ENCODE results near the gene PAPOLG. TPM values are rescaled to one million over a fixed set of nuclear protein-coding genes. Genes with fewer than 3 reads are reported as not detected.
"Not testable (repeated sequence)": the region's sequence is repeated elsewhere in the genome, so short reads cannot be mapped to it uniquely, and the experiment has no call there.

Gene PAPOLG
- total RNA-seq, 6 experiments from 2014 or later, result 6.6 to 10.0 (median 8.6) TPM

DNA sequence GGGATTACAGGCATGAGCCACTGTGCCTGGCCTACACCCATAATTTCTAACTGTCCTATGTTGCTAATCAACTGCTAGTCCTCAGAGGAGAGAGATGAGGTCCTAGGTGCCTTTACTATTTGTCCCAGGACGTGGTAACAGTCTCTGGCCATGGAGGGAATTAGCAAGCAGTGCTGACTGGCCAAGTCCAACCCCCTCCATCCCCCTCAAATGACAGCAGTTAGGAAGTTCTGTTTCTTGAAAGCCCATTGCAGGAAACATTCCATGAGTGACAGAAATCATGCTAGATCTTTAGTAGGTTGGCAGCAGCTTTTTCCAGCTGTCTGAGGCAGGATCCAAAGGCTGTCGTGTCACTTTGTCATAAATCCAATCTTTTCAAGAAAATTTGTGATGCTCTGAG lies 69.6 kb downstream of the PAPOLG start:
- H3K9me3 Mint-ChIP-seq, result no peaks in the 10 kb centered on the region
- H3K4me3 Mint-ChIP-seq, result no peak overlapping the region
- TF ChIP-seq, protein P1, sequence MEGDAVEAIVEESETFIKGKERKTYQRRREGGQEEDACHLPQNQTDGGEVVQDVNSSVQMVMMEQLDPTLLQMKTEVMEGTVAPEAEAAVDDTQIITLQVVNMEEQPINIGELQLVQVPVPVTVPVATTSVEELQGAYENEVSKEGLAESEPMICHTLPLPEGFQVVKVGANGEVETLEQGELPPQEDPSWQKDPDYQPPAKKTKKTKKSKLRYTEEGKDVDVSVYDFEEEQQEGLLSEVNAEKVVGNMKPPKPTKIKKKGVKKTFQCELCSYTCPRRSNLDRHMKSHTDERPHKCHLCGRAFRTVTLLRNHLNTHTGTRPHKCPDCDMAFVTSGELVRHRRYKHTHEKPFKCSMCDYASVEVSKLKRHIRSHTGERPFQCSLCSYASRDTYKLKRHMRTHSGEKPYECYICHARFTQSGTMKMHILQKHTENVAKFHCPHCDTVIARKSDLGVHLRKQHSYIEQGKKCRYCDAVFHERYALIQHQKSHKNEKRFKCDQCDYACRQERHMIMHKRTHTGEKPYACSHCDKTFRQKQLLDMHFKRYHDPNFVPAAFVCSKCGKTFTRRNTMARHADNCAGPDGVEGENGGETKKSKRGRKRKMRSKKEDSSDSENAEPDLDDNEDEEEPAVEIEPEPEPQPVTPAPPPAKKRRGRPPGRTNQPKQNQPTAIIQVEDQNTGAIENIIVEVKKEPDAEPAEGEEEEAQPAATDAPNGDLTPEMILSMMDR (IDR thresholded peaks at IDR 0.05), result no peak
- H3K36me3 Mint-ChIP-seq (ENCODE audit: low read depth), result no peaks in the 10 kb centered on the region
- H3K4me1 Mint-ChIP-seq (ENCODE audit: low read depth), result no peaks in the 10 kb centered on the region
- H3K27me3 Mint-ChIP-seq (ENCODE audit: insufficient read depth), result peaks cover 26% of the 10 kb centered on the region
- no peak for DNase-seq
- no peak overlapping the region for H3K27ac Mint-ChIP-seq

DNA sequence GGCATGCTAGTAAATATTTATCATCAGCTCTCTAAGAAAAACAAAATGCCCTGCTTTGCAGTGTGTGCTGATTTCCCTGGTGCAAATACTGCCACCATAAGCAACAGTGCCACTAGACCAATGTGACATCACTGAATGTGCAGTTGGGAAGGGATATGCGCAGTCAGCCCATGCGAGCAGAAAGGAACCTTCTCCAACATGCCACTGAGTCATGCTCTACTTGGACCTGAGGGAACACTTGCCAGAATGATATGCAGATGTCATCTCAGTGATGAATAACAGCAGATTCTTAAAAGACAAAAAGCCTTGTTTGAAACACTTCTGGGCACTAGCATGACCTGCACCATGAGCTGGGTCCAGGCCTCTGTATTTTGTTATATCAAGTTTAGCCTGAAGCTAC lies 70.0 kb downstream of the PAPOLG start:
- no peak for DNase-seq
- no peaks in the 10 kb centered on the region for H3K9me3 Mint-ChIP-seq
- peaks cover 27% of the 10 kb centered on the region for H3K27me3 Mint-ChIP-seq (ENCODE audit: insufficient read depth)
- no peak overlapping the region for H3K4me3 Mint-ChIP-seq
- H3K4me1 Mint-ChIP-seq (ENCODE audit: low read depth), result no peaks in the 10 kb centered on the region
- no peak overlapping the region for H3K27ac Mint-ChIP-seq
- TF ChIP-seq, protein P1 (IDR thresholded peaks at IDR 0.05), result no peak
- no peaks in the 10 kb centered on the region for H3K36me3 Mint-ChIP-seq (ENCODE audit: low read depth)

- H3K4me1 Mint-ChIP-seq (ENCODE audit: low read depth); H3K9me3 Mint-ChIP-seq; H3K4me3 Mint-ChIP-seq; H3K27ac Mint-ChIP-seq; DNase-seq; H3K36me3 Mint-ChIP-seq (ENCODE audit: low read depth): not testable (repeated sequence)
- H3K27me3 Mint-ChIP-seq (ENCODE audit: insufficient read depth), result peaks cover 27% of the 10 kb centered on the region
These were observed 70.8 kb downstream of the PAPOLG start for GRCh38 chr2:60826860-60827259.

GRCh38 chr2:60827369-60827768 lies 71.3 kb downstream of the PAPOLG start:
- no peak overlapping the region for H3K27ac Mint-ChIP-seq
- TF ChIP-seq, protein P1 (IDR thresholded peaks at IDR 0.05), result no peak
- H3K4me3 Mint-ChIP-seq, result no peak overlapping the region
- no peak for DNase-seq
- no peaks in the 10 kb centered on the region for H3K36me3 Mint-ChIP-seq (ENCODE audit: low read depth)
- no peaks in the 10 kb centered on the region for H3K9me3 Mint-ChIP-seq
- H3K4me1 Mint-ChIP-seq (ENCODE audit: low read depth), result no peaks in the 10 kb centered on the region
- H3K27me3 Mint-ChIP-seq (ENCODE audit: insufficient read depth), result peaks cover 27% of the 10 kb centered on the region

- DNase-seq, result no peak
- Mint-ChIP-seq H3K4me1 (ENCODE audit: low read depth) (no peaks in the 10 kb centered on the region), H3K27ac (no peak overlapping the region), H3K36me3 (ENCODE audit: low read depth) (no peaks in the 10 kb centered on the region), H3K4me3 (no peak overlapping the region), H3K27me3 (ENCODE audit: insufficient read depth) (peaks cover 34% of the 10 kb centered on the region), H3K9me3 (peaks cover 3% of the 10 kb centered on the region; the same call in 1 of the 2 replicates)
- TF ChIP-seq, protein P1 (IDR thresholded peaks at IDR 0.05), result no peak
These were observed 74.9 kb downstream of the PAPOLG start for GRCh38 chr2:60830991-60831390.

- H3K4me3 Mint-ChIP-seq, result no peak overlapping the region
- H3K9me3 Mint-ChIP-seq, result peaks cover 3% of the 10 kb centered on the region; the same call in 1 of the 2 replicates
- no peak for DNase-seq
- no peak overlapping the region for H3K27ac Mint-ChIP-seq
- TF ChIP-seq, protein P1 (IDR thresholded peaks at IDR 0.05), result no peak
- no peaks in the 10 kb centered on the region for H3K36me3 Mint-ChIP-seq (ENCODE audit: low read depth)
- peaks cover 36% of the 10 kb centered on the region for H3K27me3 Mint-ChIP-seq (ENCODE audit: insufficient read depth)
- no peaks in the 10 kb centered on the region for H3K4me1 Mint-ChIP-seq (ENCODE audit: low read depth)
These were observed 75.9 kb downstream of the PAPOLG start for GRCh38 chr2:60831921-60832320.
